HCT116 (cell line): ENCODE results near the gene OR2L3. TPM values are rescaled to one million over a fixed set of nuclear protein-coding genes. Genes with fewer than 3 reads are reported as not detected.

Experiments used
- ATAC-seq: fragments of 200-7000 bp; cut with Tn5 transposase; 2 replicates; pipeline ENCODE4 v1.9.1; 2020; ENCODE audit warnings: mild to moderate bottlenecking, moderate library complexity
- BruUV-seq: library from RNA; stranded (reverse); fragments of 400-500 nt; replicated peaks from 2 replicates; lab custom pipeline; 2021; lab: Mats Ljungman, UMichigan
- CTCF ChIA-PET: fragments of 300-600 bp; sonication (Branson Sonifier 250); formaldehyde crosslinking; loops from one replicate; lab custom pipeline; 2021; ENCODE audit warnings: antibody characterized with exemption; lab: Charles Lee
- POLR2A ChIA-PET: fragments of 300-600, 350-600 bp; sonication (Branson Sonifier 250); formaldehyde crosslinking; loops from one replicate; lab custom pipeline; 2021; ENCODE audit warnings: antibody characterized with exemption; lab: Charles Lee
- RAD21 ChIA-PET, 2 experiments: fragments of 300-600 bp; sonication (Branson Sonifier 250); formaldehyde crosslinking; loops; one replicate each; lab custom pipeline; 2023; ENCODE audit warnings: low total read pairs in 2 of 2; ENCODE audit not compliant: uncharacterized antibody in 2 of 2, unreplicated experiment in 2 of 2, low non-redundant PET in 1 of 2; lab: Charles Lee
- DNase-seq: peaks from one replicate; pipeline ENCODE4 v3.0.0-alpha.2; 2010; ENCODE audit warnings: low read depth, low spot score
- H2AFZ ChIP-seq: fragments of 200-600 bp; shearing (Covaris generic), sonication (generic); 2 replicates; pipeline ENCODE4 v1.6.1; 2017; ENCODE audit warnings: low read depth, mixed run types, mixed read lengths, antibody characterized with exemption, low read length; ENCODE audit not compliant: poor library complexity, severe bottlenecking
- H3K27ac ChIP-seq: 2 replicates; pipeline ENCODE4 v1.5.1; 2012; ENCODE audit warnings: low read depth, low read length
- H3K27me3 ChIP-seq: fragments of 200-600 bp; sonication (generic); 2 replicates; pipeline ENCODE4 v1.6.1; 2016; ENCODE audit warnings: mixed run types, low read length, mixed read lengths; ENCODE audit not compliant: insufficient read depth
- H3K36me3 ChIP-seq, 2 experiments: fragments of 200-500 bp in 1 of 2; fragments of 200-600 bp in 1 of 2; sonication (Bioruptor generic) in 1 of 2; sonication (generic) in 1 of 2; 2 replicates each; pipeline versions ENCODE4 v1.5.1 to v1.6.1; 2014 to 2016; ENCODE audit warnings: low read length in 2 of 2, inconsistent platforms in 1 of 2, mixed read lengths in 1 of 2, mixed run types in 1 of 2; ENCODE audit not compliant: insufficient read depth in 2 of 2, control insufficient read depth in 1 of 2
- H3K4me1 ChIP-seq, 2 experiments: fragments of 200-600 bp in 1 of 2; sonication (generic) in 1 of 2; 2 replicates each; pipeline versions ENCODE4 v1.5.1 to v1.6.1; 2012 to 2017; ENCODE audit warnings: low read length in 2 of 2, inconsistent platforms in 1 of 2, mild to moderate bottlenecking in 1 of 2, mixed read lengths in 1 of 2, mixed run types in 1 of 2, moderate library complexity in 1 of 2; ENCODE audit not compliant: insufficient read depth in 2 of 2, control insufficient read depth in 1 of 2
- H3K4me2 ChIP-seq: fragments of 200-600 bp; sonication (generic); 2 replicates; pipeline ENCODE4 v1.6.1; 2017; ENCODE audit warnings: mixed run types, low read length, mixed read lengths
- H3K4me3 ChIP-seq, 2 experiments: fragments of 200-600 bp in 1 of 2; sonication (generic) in 1 of 2; replicated peaks in 1 of 2; 2 replicates each; pipeline ENCODE4 v1.5.1; 2011 to 2016; ENCODE audit warnings: low read length in 2 of 2, control low read depth in 1 of 2, low read depth in 1 of 2, mild to moderate bottlenecking in 1 of 2, mixed read lengths in 1 of 2, mixed run types in 1 of 2
- H3K79me2 ChIP-seq: fragments of 200-600 bp; sonication (generic); 2 replicates; pipeline ENCODE4 v1.6.1; 2017; ENCODE audit warnings: mild to moderate bottlenecking, mixed run types, low read length, moderate library complexity, mixed read lengths; ENCODE audit not compliant: insufficient read depth
- H3K9ac ChIP-seq: fragments of 200-600 bp; sonication (generic); 2 replicates; pipeline ENCODE4 v1.6.1; 2016; ENCODE audit warnings: low read length, mixed read lengths
- H3K9me2 ChIP-seq: fragments of 200-600 bp; sonication (generic), shearing (Covaris generic); 2 replicates; pipeline ENCODE4 v1.6.1; 2017; ENCODE audit warnings: mixed run types, mild to moderate bottlenecking, moderate library complexity; ENCODE audit not compliant: insufficient read depth
- H3K9me3 ChIP-seq, 2 experiments: fragments of 200-500 bp in 1 of 2; fragments of 200-600 bp in 1 of 2; sonication (Bioruptor generic) in 1 of 2; sonication (generic) in 1 of 2; 2 replicates each; pipeline ENCODE4 v1.6.1; 2014 to 2017; ENCODE audit warnings: low read length in 2 of 2, mixed read lengths in 2 of 2, inconsistent platforms in 1 of 2, low read depth in 1 of 2, mild to moderate bottlenecking in 1 of 2, mixed run types in 1 of 2, moderate library complexity in 1 of 2; ENCODE audit not compliant: control insufficient read depth in 1 of 2, insufficient read depth in 1 of 2
- H4K20me1 ChIP-seq: fragments of 200-600 bp; sonication (generic), shearing (Covaris generic); 2 replicates; pipeline ENCODE4 v1.6.1; 2017; ENCODE audit warnings: mixed run types, mild to moderate bottlenecking, moderate library complexity; ENCODE audit not compliant: insufficient read depth
- EGR1 ChIP-seq: IDR thresholded peaks from 2 replicates; pipeline ENCODE4 v1.6.1; 2012; ENCODE audit warnings: low read depth
- EZH2 ChIP-seq: fragments of 200-600 bp; sonication (generic); IDR thresholded peaks from 2 replicates; pipeline ENCODE4 v1.6.1; 2017; ENCODE audit warnings: antibody characterized with exemption, mixed run types
- POLR2A ChIP-seq: IDR thresholded peaks from 2 replicates; pipeline ENCODE4 v1.7.0; 2011; ENCODE audit warnings: borderline replicate concordance; ENCODE audit not compliant: insufficient read depth, insufficient read length; ENCODE audit errors: extremely low read depth
- SRF ChIP-seq: IDR thresholded peaks from 2 replicates; pipeline ENCODE4 v1.6.1; 2012; ENCODE audit warnings: low read depth
- YY1 ChIP-seq: IDR thresholded peaks from 2 replicates; pipeline ENCODE4 v1.6.1; 2011; ENCODE audit warnings: low read length, low read depth, moderate library complexity, mild to moderate bottlenecking; ENCODE audit not compliant: insufficient replicate concordance; ENCODE audit errors: extremely low read depth
- ZFX ChIP-seq: fragments of 450-650 bp; IDR thresholded peaks from 2 replicates; pipeline ENCODE4 v1.6.1; 2017
- ZNF274 ChIP-seq: fragments of 200-500 bp; sonication (Bioruptor generic); IDR thresholded peaks from 2 replicates; pipeline ENCODE4 v1.6.1; 2014; ENCODE audit warnings: mild to moderate bottlenecking, low read depth, low read length, inconsistent platforms
- intact Hi-C: fragments of 100-400 bp; cut with micrococcal nuclease; formaldehyde crosslinking; loops from 2 replicates; pipeline ENCODE4 v1.10.0; 2022
- total RNA-seq: library from RNA; stranded (reverse); gene quantifications from one replicate; pipeline ENCODE4 v1.2.1, GENCODE V29; 2021; ENCODE audit not compliant: unreplicated experiment
- TF ChIP-seq, protein P1 (sequence below): IDR thresholded peaks from 2 replicates; pipeline ENCODE4 v1.6.1; 2012; ENCODE audit warnings: low read depth
- TF ChIP-seq, protein P2 (sequence below), 3 experiments: fragments of 200-600 bp in 1 of 3; sonication (generic) in 1 of 3; IDR thresholded peaks in 2 of 3; conservative IDR thresholded peaks in 1 of 3; 2 replicates each; pipeline ENCODE4 v1.5.1; 2012 to 2017; ENCODE audit warnings: low read depth in 2 of 3, low read length in 2 of 3, antibody characterized with exemption in 1 of 3, borderline replicate concordance in 1 of 3, control low read depth in 1 of 3, mild to moderate bottlenecking in 1 of 3, mixed read lengths in 1 of 3, mixed run types in 1 of 3, moderate library complexity in 1 of 3; ENCODE audit not compliant: insufficient read depth in 1 of 3
- TF ChIP-seq, protein P3 (sequence below): IDR thresholded peaks from 2 replicates; pipeline ENCODE4 v1.6.1; 2012

Gene OR2L3
- total RNA-seq, 1 experiment from 2014 or later, result not detected

DNA sequence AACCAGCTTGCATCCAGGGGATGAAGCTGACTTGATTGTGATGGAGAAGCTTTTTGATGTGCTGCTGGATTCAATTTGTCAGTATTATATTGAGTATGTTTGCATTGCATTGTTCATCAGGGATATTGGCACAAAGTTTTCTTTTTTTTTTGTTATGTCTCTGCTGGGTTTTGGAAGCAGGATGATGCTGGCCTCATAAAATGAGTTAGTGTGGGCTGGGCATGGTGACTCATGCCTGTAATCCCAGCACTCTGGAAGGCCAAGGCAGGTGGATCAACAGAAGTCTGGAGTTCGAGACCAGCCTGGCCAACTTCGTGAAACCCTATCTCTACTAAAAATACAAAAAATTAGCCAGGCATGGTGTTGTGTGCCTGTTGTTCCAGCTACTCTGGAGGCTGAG, 8.6 kb downstream of the OR2L3 start:
- intact Hi-C loops, result loop anchor here (10.0 kb wide), 1 partner anchor 50 kb away; no protein-coding TSS in a partner anchor
- Histone ChIP-seq H3K9ac (no peak overlapping the region), H3K27me3 (no peaks in the 10 kb centered on the region)
- TF ChIP-seq SRF, result no peak
- no peak for TF ChIP-seq EGR1
- TF ChIP-seq ZNF274, result no peak
- no peak for TF ChIP-seq POLR2A
- no peak for TF ChIP-seq ZFX
- TF ChIP-seq, protein P1, sequence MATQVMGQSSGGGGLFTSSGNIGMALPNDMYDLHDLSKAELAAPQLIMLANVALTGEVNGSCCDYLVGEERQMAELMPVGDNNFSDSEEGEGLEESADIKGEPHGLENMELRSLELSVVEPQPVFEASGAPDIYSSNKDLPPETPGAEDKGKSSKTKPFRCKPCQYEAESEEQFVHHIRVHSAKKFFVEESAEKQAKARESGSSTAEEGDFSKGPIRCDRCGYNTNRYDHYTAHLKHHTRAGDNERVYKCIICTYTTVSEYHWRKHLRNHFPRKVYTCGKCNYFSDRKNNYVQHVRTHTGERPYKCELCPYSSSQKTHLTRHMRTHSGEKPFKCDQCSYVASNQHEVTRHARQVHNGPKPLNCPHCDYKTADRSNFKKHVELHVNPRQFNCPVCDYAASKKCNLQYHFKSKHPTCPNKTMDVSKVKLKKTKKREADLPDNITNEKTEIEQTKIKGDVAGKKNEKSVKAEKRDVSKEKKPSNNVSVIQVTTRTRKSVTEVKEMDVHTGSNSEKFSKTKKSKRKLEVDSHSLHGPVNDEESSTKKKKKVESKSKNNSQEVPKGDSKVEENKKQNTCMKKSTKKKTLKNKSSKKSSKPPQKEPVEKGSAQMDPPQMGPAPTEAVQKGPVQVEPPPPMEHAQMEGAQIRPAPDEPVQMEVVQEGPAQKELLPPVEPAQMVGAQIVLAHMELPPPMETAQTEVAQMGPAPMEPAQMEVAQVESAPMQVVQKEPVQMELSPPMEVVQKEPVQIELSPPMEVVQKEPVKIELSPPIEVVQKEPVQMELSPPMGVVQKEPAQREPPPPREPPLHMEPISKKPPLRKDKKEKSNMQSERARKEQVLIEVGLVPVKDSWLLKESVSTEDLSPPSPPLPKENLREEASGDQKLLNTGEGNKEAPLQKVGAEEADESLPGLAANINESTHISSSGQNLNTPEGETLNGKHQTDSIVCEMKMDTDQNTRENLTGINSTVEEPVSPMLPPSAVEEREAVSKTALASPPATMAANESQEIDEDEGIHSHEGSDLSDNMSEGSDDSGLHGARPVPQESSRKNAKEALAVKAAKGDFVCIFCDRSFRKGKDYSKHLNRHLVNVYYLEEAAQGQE, result no peak
- TF ChIP-seq, protein P2, sequence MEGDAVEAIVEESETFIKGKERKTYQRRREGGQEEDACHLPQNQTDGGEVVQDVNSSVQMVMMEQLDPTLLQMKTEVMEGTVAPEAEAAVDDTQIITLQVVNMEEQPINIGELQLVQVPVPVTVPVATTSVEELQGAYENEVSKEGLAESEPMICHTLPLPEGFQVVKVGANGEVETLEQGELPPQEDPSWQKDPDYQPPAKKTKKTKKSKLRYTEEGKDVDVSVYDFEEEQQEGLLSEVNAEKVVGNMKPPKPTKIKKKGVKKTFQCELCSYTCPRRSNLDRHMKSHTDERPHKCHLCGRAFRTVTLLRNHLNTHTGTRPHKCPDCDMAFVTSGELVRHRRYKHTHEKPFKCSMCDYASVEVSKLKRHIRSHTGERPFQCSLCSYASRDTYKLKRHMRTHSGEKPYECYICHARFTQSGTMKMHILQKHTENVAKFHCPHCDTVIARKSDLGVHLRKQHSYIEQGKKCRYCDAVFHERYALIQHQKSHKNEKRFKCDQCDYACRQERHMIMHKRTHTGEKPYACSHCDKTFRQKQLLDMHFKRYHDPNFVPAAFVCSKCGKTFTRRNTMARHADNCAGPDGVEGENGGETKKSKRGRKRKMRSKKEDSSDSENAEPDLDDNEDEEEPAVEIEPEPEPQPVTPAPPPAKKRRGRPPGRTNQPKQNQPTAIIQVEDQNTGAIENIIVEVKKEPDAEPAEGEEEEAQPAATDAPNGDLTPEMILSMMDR (IDR thresholded peaks at IDR 0.05 in 2 of 3, conservative IDR thresholded peaks at IDR 0.05 in 1 of 3; ENCODE audit: borderline replicate concordance in 1 of 3, insufficient read depth in 1 of 3, low read depth in 2 of 3, low read length in 2 of 3), result no peak
- no peak for TF ChIP-seq YY1
- TF ChIP-seq EZH2, result no peak
- TF ChIP-seq, protein P3, sequence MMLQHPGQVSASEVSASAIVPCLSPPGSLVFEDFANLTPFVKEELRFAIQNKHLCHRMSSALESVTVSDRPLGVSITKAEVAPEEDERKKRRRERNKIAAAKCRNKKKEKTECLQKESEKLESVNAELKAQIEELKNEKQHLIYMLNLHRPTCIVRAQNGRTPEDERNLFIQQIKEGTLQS, result no peak
- TF ChIP-seq, all 23 proteins: peak for 0
- no peaks in the 10 kb centered on the region for H3K79me2 ChIP-seq
- H3K9me2 ChIP-seq, result no peaks in the 10 kb centered on the region
- H3K27ac ChIP-seq, result no peak overlapping the region
- no peak overlapping the region for H3K4me2 ChIP-seq
- no peaks in the 10 kb centered on the region for H3K36me3 ChIP-seq
- H3K4me3 ChIP-seq, result no peak overlapping the region
- no peaks in the 10 kb centered on the region for H3K4me1 ChIP-seq
- ATAC-seq (no peak), DNase-seq (no peak)
- no peaks in the 10 kb centered on the region for H4K20me1 ChIP-seq
- peaks cover 5 to 14% of the 10 kb centered on the region in 2 experiments; a peak in 2 of 4 replicates for H3K9me3 ChIP-seq
- BruUV-seq, result no TSS peak
- ChIA-PET POLR2A (no interaction called here), RAD21 (no interaction called here), CTCF (no interaction called here)
- no peak overlapping the region for H2AFZ ChIP-seq
